Spinal cord (tissue), 10 donors: ENCODE measurements around the gene CCDC88C. TPM values are rescaled to one million over a fixed set of nuclear protein-coding genes. Genes with fewer than 3 reads are reported as not detected.

Source experiments
- DNase-seq, 6 donors: peaks; one replicate each; pipeline versions ENCODE4 v3.0.0 to v3.0.0-alpha.2; 2013 to 2015; ENCODE audit warnings: low spot score in 6 of 6, low read depth in 4 of 6
- H3K27ac ChIP-seq: one replicate; pipeline ENCODE4 v1.5.1; 2013; ENCODE audit warnings: low read depth, low read length, control low read depth
- H3K27me3 ChIP-seq: one replicate; pipeline ENCODE4 v1.6.1; 2013; ENCODE audit warnings: low read length; ENCODE audit not compliant: control insufficient read depth, insufficient read depth
- H3K36me3 ChIP-seq: one replicate; pipeline ENCODE4 v1.6.1; 2013; ENCODE audit warnings: low read length; ENCODE audit not compliant: control insufficient read depth, insufficient read depth
- H3K4me1 ChIP-seq: one replicate; pipeline ENCODE4 v1.6.1; 2013; ENCODE audit warnings: low read length; ENCODE audit not compliant: control insufficient read depth, insufficient read depth
- H3K4me3 ChIP-seq: one replicate; pipeline ENCODE4 v1.5.1; 2013; ENCODE audit warnings: low read depth, low read length, control low read depth
- H3K9me3 ChIP-seq: one replicate; pipeline ENCODE4 v1.6.1; 2013; ENCODE audit warnings: low read length; ENCODE audit not compliant: control insufficient read depth, insufficient read depth
- WGBS: methylation state at CpG from one replicate; pipeline ENCODE4 v1.1.5; 2013; ENCODE audit warnings: missing lambda C conversion rate; ENCODE audit not compliant: insufficient coverage; 5-methylcytosine and 5-hydroxymethylcytosine counted together
- polyA plus RNA-seq, 2 donors: library from polyadenylated mRNA; unstranded; fragments of 120-200 nt; gene quantifications; one replicate each; pipeline ENCODE4 v1.2.1, GENCODE V29; 2013; ENCODE audit not compliant: insufficient read length in 2 of 2
- total RNA-seq, 2 donors: library from RNA; depleted of rRNA in 1 of 2; stranded (reverse); fragments of 120-200 nt in 1 of 2; fragments of >200 nt in 1 of 2; gene quantifications; one replicate each; pipeline versions ENCODE4 v1.2.3 to v1.2.4, GENCODE V29; 2013 to 2014
- donor health status: healthy.

CCDC88C gene
- total and polyA plus RNA-seq, 4 donors, result 8.8 to 22.6 (median 19.9) TPM

DNA sequence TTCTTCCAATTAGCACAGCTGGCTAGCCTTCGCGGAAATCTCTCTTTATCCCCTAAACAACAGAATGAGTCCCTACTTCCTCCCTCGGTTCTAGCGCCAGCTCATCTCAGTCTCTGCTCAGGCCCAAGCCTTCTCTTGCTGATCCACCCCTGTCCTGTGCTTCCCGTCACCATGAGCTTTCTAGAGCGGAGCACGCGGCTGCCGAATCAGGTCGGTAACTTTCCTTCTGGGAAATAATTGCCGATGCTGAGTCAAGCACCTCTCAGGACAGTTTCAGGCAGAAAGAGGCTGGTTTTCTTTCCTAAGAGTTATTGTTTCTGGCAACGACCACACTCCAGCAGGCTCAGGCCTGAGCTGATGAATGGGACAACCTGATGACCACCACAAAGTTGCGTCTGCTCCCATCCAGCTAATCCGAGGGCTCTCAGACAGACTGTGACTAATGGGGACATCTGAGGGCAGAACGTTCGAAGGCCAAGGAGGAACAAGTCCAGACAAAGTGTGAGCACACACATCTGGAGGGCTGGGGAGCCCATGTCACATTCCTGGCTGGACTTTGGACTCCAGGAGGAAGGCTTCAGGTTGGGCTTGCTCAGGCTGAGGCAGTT is 159.5 kb downstream of the CCDC88C start:
- Histone ChIP-seq H3K27ac (no peak overlapping the region), H3K4me1 (peaks cover 34% of the 10 kb centered on the region), H3K4me3 (no peak overlapping the region), H3K27me3 (no peaks in the 10 kb centered on the region), H3K36me3 (no peaks in the 10 kb centered on the region), H3K9me3 (no peaks in the 10 kb centered on the region)
- WGBS, result 48% methylated on average over 16 of the region's 16 CpGs
- DNase-seq, result peak in 2 of 6 donors; percentile 29 to 41

DNA sequence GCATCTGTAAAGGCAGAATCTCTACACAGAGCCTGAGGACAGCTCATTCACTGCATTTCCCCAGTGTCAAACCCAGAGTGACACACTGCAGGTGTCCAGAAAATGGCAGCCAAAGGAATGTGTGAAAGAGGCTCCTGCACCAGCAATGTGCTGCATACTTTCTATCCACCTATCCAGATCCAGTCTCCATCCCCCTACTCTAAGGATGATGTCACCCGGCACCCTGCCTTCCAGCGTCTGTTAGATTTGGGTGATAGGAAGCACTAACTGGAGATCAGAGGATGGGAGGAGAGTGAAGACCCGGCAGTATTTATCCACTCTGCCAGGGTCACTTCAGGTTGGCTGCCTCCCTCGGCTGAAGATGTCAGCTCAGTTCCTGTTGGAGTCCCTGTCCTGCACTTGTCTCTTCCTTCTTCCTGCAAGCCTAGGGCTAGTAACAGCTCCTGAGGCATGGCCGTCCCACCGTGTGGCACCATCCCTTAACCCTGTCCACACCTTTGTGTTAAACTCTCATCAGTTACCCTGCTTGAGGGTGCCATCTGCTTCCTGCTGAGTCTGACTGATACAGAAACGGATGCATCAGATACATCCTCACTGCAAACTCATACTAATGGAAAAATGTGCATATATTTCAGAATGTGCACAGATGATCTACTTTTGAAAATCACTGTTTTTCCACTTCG is 160.2 kb downstream of the CCDC88C start:
- H3K36me3 ChIP-seq, result no peaks in the 10 kb centered on the region
- 32% methylated on average over 5 of the region's 8 CpGs for WGBS
- H3K27ac ChIP-seq, result no peak overlapping the region

GRCh38 chr14:91256661-91257060 is 161.0 kb downstream of the CCDC88C start:
- peak in 2 of 6 donors; percentile 62 to 66 for DNase-seq
- H3K9me3 ChIP-seq, result no peaks in the 10 kb centered on the region
- no peaks in the 10 kb centered on the region for H3K36me3 ChIP-seq
- no peaks in the 10 kb centered on the region for H3K27me3 ChIP-seq
- no peak overlapping the region for H3K27ac ChIP-seq
- no peak overlapping the region for H3K4me3 ChIP-seq
- whole genome bisulfite sequencing, result no CpG with 5 or more reads among the region's 1 CpG
- H3K4me1 ChIP-seq, result peaks cover 41% of the 10 kb centered on the region

More for the DNA sequence above, 160.2 kb downstream of the CCDC88C start:
- peak in 2 of 6 donors; percentile 44 to 55 for DNase-seq
- Histone ChIP-seq H3K4me3 (no peak overlapping the region), H3K4me1 (peaks cover 41% of the 10 kb centered on the region), H3K9me3 (no peaks in the 10 kb centered on the region), H3K27me3 (no peaks in the 10 kb centered on the region)

DNA sequence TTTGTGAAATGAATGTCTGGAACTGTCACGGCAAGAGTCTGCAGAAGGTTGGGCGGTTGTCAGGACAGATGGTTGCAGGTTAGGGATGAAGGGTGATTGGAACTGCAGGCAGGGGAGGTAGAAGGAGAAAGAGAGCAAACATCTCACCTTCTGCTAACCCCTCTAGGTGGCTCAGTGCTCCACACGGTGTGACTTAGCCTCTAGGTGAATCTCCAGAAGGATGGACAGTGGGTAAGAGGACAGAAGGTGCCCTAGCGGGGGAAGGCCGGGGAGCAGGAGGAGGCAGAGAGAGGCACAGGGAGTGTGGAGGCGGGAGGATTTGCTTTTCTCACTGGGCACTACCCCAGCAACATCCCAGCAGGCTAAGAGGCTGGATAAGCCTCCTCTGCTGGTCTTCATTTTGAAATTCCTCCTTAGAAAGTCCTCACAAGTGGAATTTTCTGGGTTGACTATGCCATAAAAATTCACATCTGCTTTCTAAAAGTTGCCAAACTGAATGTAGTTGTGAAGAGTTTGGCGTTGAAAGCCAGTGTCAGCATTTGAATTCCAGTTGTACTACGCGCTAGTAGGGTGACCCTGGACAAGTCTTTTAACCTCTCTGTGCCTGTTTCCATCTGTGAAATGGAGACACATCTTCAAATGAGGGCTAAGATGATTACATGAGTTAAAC is 162.5 kb downstream of the CCDC88C start:
- H3K36me3 ChIP-seq, result no peaks in the 10 kb centered on the region
- DNase-seq, result no peak
- 77% methylated on average over 5 of the region's 9 CpGs for WGBS
- peaks cover 50% of the 10 kb centered on the region for H3K4me1 ChIP-seq
- no peaks in the 10 kb centered on the region for H3K9me3 ChIP-seq
- no peak overlapping the region for H3K27ac ChIP-seq
- no peaks in the 10 kb centered on the region for H3K27me3 ChIP-seq
- no peak overlapping the region for H3K4me3 ChIP-seq

GRCh38 chr14:91254461-91254860 is 163.2 kb downstream of the CCDC88C start:
- Histone ChIP-seq H3K27me3 (no peaks in the 10 kb centered on the region), H3K27ac (no peak overlapping the region), H3K4me3 (no peak overlapping the region), H3K4me1 (peaks cover 53% of the 10 kb centered on the region), H3K36me3 (no peaks in the 10 kb centered on the region), H3K9me3 (no peaks in the 10 kb centered on the region)
- 88% methylated on average over 2 of the region's 3 CpGs for WGBS
- DNase-seq, result no peak

- Histone ChIP-seq H3K36me3 (no peaks in the 10 kb centered on the region), H3K27ac (no peak overlapping the region), H3K27me3 (no peaks in the 10 kb centered on the region), H3K9me3 (no peaks in the 10 kb centered on the region), H3K4me1 (peaks cover 53% of the 10 kb centered on the region), H3K4me3 (peak overlapping the region; percentile 39)
- WGBS, result 19% methylated on average over 20 of the region's 20 CpGs
- DNase-seq, result peak in 1 of 6 donors; percentile 55
Measured at GRCh38 chr14:91253795-91254323, 163.8 kb downstream of the CCDC88C start.

DNA sequence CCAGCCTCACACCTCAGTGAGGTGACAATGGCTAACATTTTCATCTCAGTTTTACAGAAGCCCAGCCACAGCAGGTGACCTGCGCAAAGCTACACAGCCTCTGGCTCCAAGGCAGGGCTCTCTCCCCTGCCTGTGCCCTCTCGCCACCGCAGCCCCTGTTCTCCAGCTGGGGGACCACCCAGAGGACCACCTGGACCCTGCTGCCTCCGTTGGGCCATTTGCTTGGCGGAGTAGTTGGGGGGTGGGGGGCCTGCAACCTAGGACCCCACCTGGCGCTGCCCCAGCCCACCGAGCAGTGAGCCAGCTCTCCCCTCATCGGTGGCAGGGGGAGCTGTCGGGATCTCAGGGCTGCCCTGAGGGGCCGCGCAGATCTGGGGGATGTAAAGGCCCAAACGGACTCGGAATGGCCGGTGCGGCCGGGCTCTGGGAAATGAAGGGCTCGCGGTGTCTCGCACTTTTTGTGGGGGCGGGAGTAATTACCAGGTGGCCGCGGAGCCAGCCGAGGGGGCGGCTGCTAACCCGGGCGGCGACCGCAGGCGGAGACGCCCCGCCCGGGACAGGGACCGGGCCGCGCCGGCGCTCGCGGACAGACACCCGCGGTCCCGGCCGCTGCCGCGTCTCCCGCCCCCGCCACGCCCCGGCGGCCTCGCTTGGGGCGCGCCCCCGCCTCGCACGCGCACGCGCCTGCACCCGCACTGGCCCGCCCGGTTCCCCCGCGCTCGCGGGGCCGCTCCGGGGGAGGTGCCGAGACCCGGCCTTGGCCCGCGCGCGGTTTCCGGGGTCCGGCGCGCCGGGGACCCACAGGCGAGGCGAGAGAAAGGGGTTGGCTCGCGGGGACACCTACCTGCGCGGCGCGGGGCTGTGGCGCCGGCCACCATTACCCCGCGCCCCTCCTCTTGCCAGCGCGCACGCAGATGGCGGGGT is 164.5 kb downstream of the CCDC88C start:
- H3K27me3 ChIP-seq, result no peaks in the 10 kb centered on the region
- H3K4me3 ChIP-seq, result peak overlapping the region; percentile 45
- H3K4me1 ChIP-seq, result peaks cover 48% of the 10 kb centered on the region
- no peaks in the 10 kb centered on the region for H3K36me3 ChIP-seq
- H3K27ac ChIP-seq, result no peak overlapping the region
- WGBS, result 1% methylated on average over 95 of the region's 95 CpGs
- DNase-seq, result peak in 2 of 6 donors; percentile 64 to 73
- H3K9me3 ChIP-seq, result no peaks in the 10 kb centered on the region

GRCh38 chr14:91250912-91251311 is 166.7 kb downstream of the CCDC88C start:
- H3K27ac ChIP-seq, result no peak overlapping the region
- H3K36me3 ChIP-seq, result no peaks in the 10 kb centered on the region
- DNase-seq, result no peak
- H3K4me3 ChIP-seq, result no peak overlapping the region
- WGBS, result 56% methylated on average over 5 of the region's 5 CpGs
- H3K9me3 ChIP-seq, result peaks cover 2% of the 10 kb centered on the region
- peaks cover 30% of the 10 kb centered on the region for H3K4me1 ChIP-seq
- H3K27me3 ChIP-seq, result no peaks in the 10 kb centered on the region
